WTC11 (cell line): ENCODE results near the gene WSCD2. TPM values are rescaled to one million over a fixed set of nuclear protein-coding genes. Genes with fewer than 3 reads are reported as not detected.

ENCODE experiments used
- ATAC-seq: fragments of 200-7000 bp; cut with Tn5 transposase; 2 replicates; pipeline ENCODE4 v1.10.0; 2021; ENCODE audit warnings: mild to moderate bottlenecking, moderate library complexity
- CTCF ChIA-PET: fragments of 300-600 bp; sonication (Branson Sonifier 250); formaldehyde crosslinking; loops from one replicate; lab custom pipeline; 2021; ENCODE audit warnings: antibody characterized with exemption; lab: Charles Lee
- POLR2A ChIA-PET: fragments of 350-600 bp; sonication (Branson Sonifier 250); formaldehyde crosslinking; loops from one replicate; lab custom pipeline; 2021; ENCODE audit warnings: antibody characterized with exemption; lab: Charles Lee
- DNase-seq: peaks from one replicate; pipeline ENCODE4 v3.0.0; 2021; ENCODE audit warnings: low spot score
- H3K27ac Mint-ChIP-seq: 2 replicates; pipeline ENCODE4 v1.8.0; 2021; ENCODE audit warnings: mixed read lengths
- H3K27me3 Mint-ChIP-seq: 2 replicates; pipeline ENCODE4 v1.8.0; 2021; ENCODE audit warnings: low read depth, mild to moderate bottlenecking, moderate library complexity, mixed read lengths
- H3K36me3 Mint-ChIP-seq: 2 replicates; pipeline ENCODE4 v1.8.0; 2021; ENCODE audit warnings: mixed read lengths
- H3K4me1 Mint-ChIP-seq: 2 replicates; pipeline ENCODE4 v1.8.0; 2022; ENCODE audit warnings: mixed read lengths
- H3K4me3 Mint-ChIP-seq: 2 replicates; pipeline ENCODE4 v1.8.0; 2021; ENCODE audit warnings: mild to moderate bottlenecking, moderate library complexity, mixed read lengths
- H3K9me3 Mint-ChIP-seq: 2 replicates; pipeline ENCODE4 v1.8.0; 2021; ENCODE audit warnings: mixed read lengths
- FOXK1 ChIP-seq: sonication (generic); formaldehyde crosslinking; IDR thresholded peaks from 2 replicates; pipeline ENCODE4 v1.8.0; 2022; ENCODE audit warnings: mild to moderate bottlenecking, moderate library complexity, missing genetic modification reagents
- FOXP1 ChIP-seq: sonication (generic); formaldehyde crosslinking; IDR thresholded peaks from 2 replicates; pipeline ENCODE4 v1.8.0; 2022; ENCODE audit warnings: missing genetic modification reagents, mild to moderate bottlenecking, moderate library complexity, borderline replicate concordance
- IRF2 ChIP-seq: sonication (generic); formaldehyde crosslinking; IDR thresholded peaks from 2 replicates; pipeline ENCODE4 v1.8.0; 2022; ENCODE audit warnings: low read depth, missing genetic modification reagents, borderline replicate concordance
- KAT7 ChIP-seq: sonication (generic); formaldehyde crosslinking; IDR thresholded peaks from 2 replicates; pipeline ENCODE4 v1.8.1; 2023; ENCODE audit warnings: missing genetic modification reagents, mild to moderate bottlenecking, borderline replicate concordance
- NFE2L1 ChIP-seq: sonication (generic); formaldehyde crosslinking; IDR thresholded peaks from 2 replicates; pipeline ENCODE4 v1.8.1; 2023; ENCODE audit warnings: missing genetic modification reagents
- SP1 ChIP-seq: sonication (generic); formaldehyde crosslinking; conservative IDR thresholded peaks from 2 replicates; pipeline ENCODE4 v1.8.1; 2022; ENCODE audit warnings: missing genetic modification reagents
- ZBTB21 ChIP-seq: sonication (generic); formaldehyde crosslinking; IDR thresholded peaks from 2 replicates; pipeline ENCODE4 v1.8.1; 2023; ENCODE audit warnings: mild to moderate bottlenecking, missing genetic modification reagents, borderline replicate concordance
- ZNF121 ChIP-seq: sonication (generic); formaldehyde crosslinking; IDR thresholded peaks from 2 replicates; pipeline ENCODE4 v1.8.0; 2023; ENCODE audit warnings: missing genetic modification reagents
- ZNF219 ChIP-seq: sonication (generic); formaldehyde crosslinking; IDR thresholded peaks from 2 replicates; pipeline ENCODE4 v1.8.0; 2023; ENCODE audit warnings: missing genetic modification reagents, mild to moderate bottlenecking, borderline replicate concordance
- ZNF317 ChIP-seq: sonication (generic); formaldehyde crosslinking; IDR thresholded peaks from 2 replicates; pipeline ENCODE4 v1.8.1; 2023; ENCODE audit warnings: low read depth, mild to moderate bottlenecking, moderate library complexity, missing genetic modification reagents, borderline replicate concordance
- ZNF423 ChIP-seq: fragments of 250-450 bp; sonication (Bioruptor Pico); IDR thresholded peaks from 2 replicates; pipeline ENCODE4 v2.1.2; 2022; ENCODE audit warnings: mild to moderate bottlenecking, moderate library complexity
- total RNA-seq: library from RNA; stranded (reverse); gene quantifications from 3 replicates; pipeline ENCODE4 v1.2.3, GENCODE V29; 2021
- TF ChIP-seq, protein P1 (sequence below): fragments of 250-450 bp; sonication (Bioruptor Pico); conservative IDR thresholded peaks from 2 replicates; pipeline ENCODE4 v1.9.0; 2021; ENCODE audit warnings: mild to moderate bottlenecking
- TF ChIP-seq, protein P2 (sequence below): sonication (generic); formaldehyde crosslinking; IDR thresholded peaks from 2 replicates; pipeline ENCODE4 v1.8.0; 2023; ENCODE audit warnings: mild to moderate bottlenecking, missing genetic modification reagents
- TF ChIP-seq, protein P3 (sequence below): sonication (generic); formaldehyde crosslinking; IDR thresholded peaks from 2 replicates; pipeline ENCODE4 v1.8.0; 2022; ENCODE audit warnings: mild to moderate bottlenecking, missing genetic modification reagents
- TF ChIP-seq, protein P4 (sequence below): sonication (generic); formaldehyde crosslinking; IDR thresholded peaks from 2 replicates; pipeline ENCODE4 v1.8.1; 2022; ENCODE audit warnings: missing genetic modification reagents, borderline replicate concordance
- TF ChIP-seq, protein P5 (sequence below): sonication (generic); formaldehyde crosslinking; IDR thresholded peaks from 2 replicates; pipeline ENCODE4 v1.8.0; 2023; ENCODE audit warnings: missing genetic modification reagents, mild to moderate bottlenecking, borderline replicate concordance
- TF ChIP-seq, protein P6 (sequence below): sonication (generic); formaldehyde crosslinking; IDR thresholded peaks from 2 replicates; pipeline ENCODE4 v1.8.0; 2022; ENCODE audit warnings: mild to moderate bottlenecking, missing genetic modification reagents
- TF ChIP-seq, protein P7 (sequence below): sonication (generic); formaldehyde crosslinking; IDR thresholded peaks from 2 replicates; pipeline ENCODE4 v1.8.1; 2023; ENCODE audit warnings: mild to moderate bottlenecking, missing genetic modification reagents

The WSCD2 gene
- total RNA-seq, 1 experiment from 2014 or later: 1.1 TPM

DNA sequence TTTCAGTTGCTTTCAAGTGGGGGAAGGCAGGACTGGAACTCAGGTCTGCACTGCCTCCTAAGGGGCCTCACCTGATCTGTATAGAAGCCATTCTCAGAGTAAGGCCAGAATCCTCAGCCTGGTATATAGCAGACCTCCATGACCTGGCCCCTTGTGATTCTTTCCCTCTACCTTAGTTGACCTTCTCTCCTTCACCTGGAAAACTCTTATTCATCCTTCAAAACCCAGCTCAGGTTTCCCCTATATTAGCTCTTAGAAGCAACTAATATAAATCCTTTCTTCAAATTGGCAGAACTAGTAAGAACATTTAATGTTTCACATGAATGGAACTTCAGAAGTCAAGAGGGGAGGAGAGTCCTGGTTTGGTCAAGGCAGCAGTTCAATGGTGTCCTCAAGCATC is 26.0 kb upstream of the WSCD2 start (continued):
- TF ChIP-seq, protein P1, sequence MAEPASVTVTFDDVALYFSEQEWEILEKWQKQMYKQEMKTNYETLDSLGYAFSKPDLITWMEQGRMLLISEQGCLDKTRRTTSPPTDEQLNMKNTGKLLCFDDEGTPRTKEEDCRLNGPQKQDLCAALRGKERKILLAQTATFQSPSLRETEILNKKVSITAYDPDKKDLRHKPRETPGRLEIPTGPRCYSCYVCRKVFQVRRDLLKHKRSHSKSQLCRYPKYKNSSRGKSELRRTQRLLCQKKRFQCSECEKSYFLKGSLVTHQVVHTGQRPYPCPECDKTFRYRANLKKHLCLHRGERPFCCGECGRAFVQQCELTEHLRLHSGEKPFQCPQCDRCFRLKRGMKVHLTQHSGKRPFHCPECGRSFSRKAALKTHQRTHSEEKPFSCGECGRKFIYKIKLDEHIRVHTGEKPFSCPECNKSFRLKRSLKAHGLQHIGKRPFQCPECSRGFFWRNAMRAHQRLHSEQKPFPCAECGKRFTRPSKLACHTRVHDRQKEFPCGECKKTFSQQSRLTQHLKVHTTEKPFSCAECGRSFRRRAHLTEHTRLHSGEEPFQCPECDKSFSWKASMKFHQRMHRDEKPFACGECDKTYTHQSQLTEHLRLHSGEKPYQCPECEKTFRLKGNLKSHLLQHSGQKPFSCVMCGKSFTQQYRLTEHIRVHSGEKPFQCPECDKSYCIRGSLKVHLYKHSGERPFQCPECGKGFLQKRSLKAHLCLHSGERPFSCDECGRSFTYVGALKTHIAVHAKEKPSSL: no peak
- no peak for TF ChIP-seq SP1
- TF ChIP-seq, protein P2, sequence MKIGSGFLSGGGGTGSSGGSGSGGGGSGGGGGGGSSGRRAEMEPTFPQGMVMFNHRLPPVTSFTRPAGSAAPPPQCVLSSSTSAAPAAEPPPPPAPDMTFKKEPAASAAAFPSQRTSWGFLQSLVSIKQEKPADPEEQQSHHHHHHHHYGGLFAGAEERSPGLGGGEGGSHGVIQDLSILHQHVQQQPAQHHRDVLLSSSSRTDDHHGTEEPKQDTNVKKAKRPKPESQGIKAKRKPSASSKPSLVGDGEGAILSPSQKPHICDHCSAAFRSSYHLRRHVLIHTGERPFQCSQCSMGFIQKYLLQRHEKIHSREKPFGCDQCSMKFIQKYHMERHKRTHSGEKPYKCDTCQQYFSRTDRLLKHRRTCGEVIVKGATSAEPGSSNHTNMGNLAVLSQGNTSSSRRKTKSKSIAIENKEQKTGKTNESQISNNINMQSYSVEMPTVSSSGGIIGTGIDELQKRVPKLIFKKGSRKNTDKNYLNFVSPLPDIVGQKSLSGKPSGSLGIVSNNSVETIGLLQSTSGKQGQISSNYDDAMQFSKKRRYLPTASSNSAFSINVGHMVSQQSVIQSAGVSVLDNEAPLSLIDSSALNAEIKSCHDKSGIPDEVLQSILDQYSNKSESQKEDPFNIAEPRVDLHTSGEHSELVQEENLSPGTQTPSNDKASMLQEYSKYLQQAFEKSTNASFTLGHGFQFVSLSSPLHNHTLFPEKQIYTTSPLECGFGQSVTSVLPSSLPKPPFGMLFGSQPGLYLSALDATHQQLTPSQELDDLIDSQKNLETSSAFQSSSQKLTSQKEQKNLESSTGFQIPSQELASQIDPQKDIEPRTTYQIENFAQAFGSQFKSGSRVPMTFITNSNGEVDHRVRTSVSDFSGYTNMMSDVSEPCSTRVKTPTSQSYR: no peak
- TF ChIP-seq, all 79 proteins: peak for 0

DNA sequence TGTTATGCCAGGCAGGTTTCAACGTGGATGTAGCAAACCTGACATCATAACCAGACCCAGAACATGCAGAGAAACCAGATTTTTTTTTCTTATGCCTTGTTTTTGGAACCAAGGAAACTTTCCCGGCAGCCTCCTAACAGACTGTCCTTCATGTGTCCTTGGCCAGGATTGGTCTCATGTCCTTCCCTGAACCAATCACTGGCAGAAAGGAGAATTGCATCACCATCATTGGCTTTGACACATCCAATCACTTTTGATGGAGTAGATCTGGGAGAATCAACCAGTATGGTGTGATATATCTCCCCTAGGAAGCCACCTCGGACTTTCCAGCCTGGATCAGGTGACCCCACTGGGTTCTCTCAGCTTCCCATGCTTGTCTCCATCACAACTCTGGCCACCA is 25.6 kb upstream of the WSCD2 start:
- H3K36me3 Mint-ChIP-seq: no peaks in the 10 kb centered on the region
- no peak overlapping the region for H3K4me3 Mint-ChIP-seq

DNA sequence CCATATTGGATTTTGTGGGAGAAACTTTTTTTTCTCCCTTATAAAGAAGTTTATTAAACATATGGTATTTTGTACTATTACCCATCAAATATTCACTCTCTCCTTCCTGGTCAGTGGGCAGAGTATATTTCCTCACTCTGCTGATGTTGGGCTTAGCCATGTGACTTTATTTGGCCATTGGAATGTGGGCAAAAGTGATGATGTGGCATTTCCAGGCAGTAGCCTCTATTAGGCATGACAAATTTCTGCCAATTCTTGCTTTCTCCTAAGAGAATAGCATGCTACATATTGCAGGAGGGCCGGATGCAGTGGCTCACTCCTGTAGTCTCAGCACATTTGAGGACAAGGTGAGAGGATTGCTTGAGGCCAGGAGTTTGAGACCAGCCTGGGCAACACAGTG is 24.4 kb upstream of the WSCD2 start:
- H3K4me1 Mint-ChIP-seq: peaks cover 20% of the 10 kb centered on the region
- no peak overlapping the region for H3K4me3 Mint-ChIP-seq
- DNase-seq: no peak
- H3K9me3 Mint-ChIP-seq: no peaks in the 10 kb centered on the region
- POLR2A ChIA-PET: no interaction called here
- no peak overlapping the region for H3K27ac Mint-ChIP-seq
- TF ChIP-seq KAT7 (CRISPR knock-in tag) (no peak), ZNF219 (no peak), SP1 (no peak)
- TF ChIP-seq, protein P3, sequence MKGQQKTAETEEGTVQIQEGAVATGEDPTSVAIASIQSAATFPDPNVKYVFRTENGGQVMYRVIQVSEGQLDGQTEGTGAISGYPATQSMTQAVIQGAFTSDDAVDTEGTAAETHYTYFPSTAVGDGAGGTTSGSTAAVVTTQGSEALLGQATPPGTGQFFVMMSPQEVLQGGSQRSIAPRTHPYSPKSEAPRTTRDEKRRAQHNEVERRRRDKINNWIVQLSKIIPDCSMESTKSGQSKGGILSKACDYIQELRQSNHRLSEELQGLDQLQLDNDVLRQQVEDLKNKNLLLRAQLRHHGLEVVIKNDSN (CRISPR knock-in tag): no peak
- TF ChIP-seq, protein P4, sequence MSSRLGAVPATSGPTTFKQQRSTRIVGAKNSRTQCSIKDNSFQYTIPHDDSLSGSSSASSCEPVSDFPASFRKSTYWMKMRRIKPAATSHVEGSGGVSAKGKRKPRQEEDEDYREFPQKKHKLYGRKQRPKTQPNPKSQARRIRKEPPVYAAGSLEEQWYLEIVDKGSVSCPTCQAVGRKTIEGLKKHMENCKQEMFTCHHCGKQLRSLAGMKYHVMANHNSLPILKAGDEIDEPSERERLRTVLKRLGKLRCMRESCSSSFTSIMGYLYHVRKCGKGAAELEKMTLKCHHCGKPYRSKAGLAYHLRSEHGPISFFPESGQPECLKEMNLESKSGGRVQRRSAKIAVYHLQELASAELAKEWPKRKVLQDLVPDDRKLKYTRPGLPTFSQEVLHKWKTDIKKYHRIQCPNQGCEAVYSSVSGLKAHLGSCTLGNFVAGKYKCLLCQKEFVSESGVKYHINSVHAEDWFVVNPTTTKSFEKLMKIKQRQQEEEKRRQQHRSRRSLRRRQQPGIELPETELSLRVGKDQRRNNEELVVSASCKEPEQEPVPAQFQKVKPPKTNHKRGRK (CRISPR knock-in tag): no peak
- TF ChIP-seq, protein P5, sequence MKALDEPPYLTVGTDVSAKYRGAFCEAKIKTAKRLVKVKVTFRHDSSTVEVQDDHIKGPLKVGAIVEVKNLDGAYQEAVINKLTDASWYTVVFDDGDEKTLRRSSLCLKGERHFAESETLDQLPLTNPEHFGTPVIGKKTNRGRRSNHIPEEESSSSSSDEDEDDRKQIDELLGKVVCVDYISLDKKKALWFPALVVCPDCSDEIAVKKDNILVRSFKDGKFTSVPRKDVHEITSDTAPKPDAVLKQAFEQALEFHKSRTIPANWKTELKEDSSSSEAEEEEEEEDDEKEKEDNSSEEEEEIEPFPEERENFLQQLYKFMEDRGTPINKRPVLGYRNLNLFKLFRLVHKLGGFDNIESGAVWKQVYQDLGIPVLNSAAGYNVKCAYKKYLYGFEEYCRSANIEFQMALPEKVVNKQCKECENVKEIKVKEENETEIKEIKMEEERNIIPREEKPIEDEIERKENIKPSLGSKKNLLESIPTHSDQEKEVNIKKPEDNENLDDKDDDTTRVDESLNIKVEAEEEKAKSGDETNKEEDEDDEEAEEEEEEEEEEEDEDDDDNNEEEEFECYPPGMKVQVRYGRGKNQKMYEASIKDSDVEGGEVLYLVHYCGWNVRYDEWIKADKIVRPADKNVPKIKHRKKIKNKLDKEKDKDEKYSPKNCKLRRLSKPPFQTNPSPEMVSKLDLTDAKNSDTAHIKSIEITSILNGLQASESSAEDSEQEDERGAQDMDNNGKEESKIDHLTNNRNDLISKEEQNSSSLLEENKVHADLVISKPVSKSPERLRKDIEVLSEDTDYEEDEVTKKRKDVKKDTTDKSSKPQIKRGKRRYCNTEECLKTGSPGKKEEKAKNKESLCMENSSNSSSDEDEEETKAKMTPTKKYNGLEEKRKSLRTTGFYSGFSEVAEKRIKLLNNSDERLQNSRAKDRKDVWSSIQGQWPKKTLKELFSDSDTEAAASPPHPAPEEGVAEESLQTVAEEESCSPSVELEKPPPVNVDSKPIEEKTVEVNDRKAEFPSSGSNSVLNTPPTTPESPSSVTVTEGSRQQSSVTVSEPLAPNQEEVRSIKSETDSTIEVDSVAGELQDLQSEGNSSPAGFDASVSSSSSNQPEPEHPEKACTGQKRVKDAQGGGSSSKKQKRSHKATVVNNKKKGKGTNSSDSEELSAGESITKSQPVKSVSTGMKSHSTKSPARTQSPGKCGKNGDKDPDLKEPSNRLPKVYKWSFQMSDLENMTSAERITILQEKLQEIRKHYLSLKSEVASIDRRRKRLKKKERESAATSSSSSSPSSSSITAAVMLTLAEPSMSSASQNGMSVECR (CRISPR knock-in tag): no peak
- TF ChIP-seq, protein P6, sequence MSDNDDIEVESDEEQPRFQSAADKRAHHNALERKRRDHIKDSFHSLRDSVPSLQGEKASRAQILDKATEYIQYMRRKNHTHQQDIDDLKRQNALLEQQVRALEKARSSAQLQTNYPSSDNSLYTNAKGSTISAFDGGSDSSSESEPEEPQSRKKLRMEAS (CRISPR knock-in tag): no peak
- H3K36me3 Mint-ChIP-seq: no peaks in the 10 kb centered on the region
- ATAC-seq: no peak
- CTCF ChIA-PET: no interaction called here
- H3K27me3 Mint-ChIP-seq: no peaks in the 10 kb centered on the region

More for the DNA sequence above, 25.6 kb upstream of the WSCD2 start:
- H3K9me3 Mint-ChIP-seq: no peaks in the 10 kb centered on the region
- TF ChIP-seq ZNF317 (no peak), ZBTB21 (CRISPR knock-in tag) (no peak), NFE2L1 (CRISPR knock-in tag) (no peak), ZNF423 (CRISPR knock-in tag) (no peak), FOXP1 (CRISPR knock-in tag) (no peak), ZNF121 (CRISPR knock-in tag) (no peak), IRF2 (no peak), FOXK1 (CRISPR knock-in tag) (no peak)
- TF ChIP-seq, protein P7, sequence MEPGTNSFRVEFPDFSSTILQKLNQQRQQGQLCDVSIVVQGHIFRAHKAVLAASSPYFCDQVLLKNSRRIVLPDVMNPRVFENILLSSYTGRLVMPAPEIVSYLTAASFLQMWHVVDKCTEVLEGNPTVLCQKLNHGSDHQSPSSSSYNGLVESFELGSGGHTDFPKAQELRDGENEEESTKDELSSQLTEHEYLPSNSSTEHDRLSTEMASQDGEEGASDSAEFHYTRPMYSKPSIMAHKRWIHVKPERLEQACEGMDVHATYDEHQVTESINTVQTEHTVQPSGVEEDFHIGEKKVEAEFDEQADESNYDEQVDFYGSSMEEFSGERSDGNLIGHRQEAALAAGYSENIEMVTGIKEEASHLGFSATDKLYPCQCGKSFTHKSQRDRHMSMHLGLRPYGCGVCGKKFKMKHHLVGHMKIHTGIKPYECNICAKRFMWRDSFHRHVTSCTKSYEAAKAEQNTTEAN (CRISPR knock-in tag): no peak
- TF ChIP-seq, protein P4 (CRISPR knock-in tag): no peak
- ATAC-seq: no peak
- no peak for DNase-seq
- H3K27ac Mint-ChIP-seq: no peak overlapping the region
- ChIA-PET CTCF (no interaction called here), POLR2A (no interaction called here)
- H3K4me1 Mint-ChIP-seq: peaks cover 20% of the 10 kb centered on the region
- no peaks in the 10 kb centered on the region for H3K27me3 Mint-ChIP-seq
